Suprapubic skin (tissue), 4 donors: ENCODE measurements around the gene CFAP20DC.

Experiments used
- EP300 ChIP-seq: sonication (generic); formaldehyde crosslinking; IDR thresholded peaks from one replicate; pipeline ENCODE4 v1.6.1; 2017; ENCODE audit warnings: antibody characterized with exemption
- POLR2A ChIP-seq, 2 donors: fragments of 450-650 bp; IDR thresholded peaks; one replicate each; pipeline ENCODE4 v1.6.1; 2017; ENCODE audit warnings: antibody characterized with exemption in 2 of 2, mild to moderate bottlenecking in 2 of 2, moderate library complexity in 2 of 2
- POLR2AphosphoS5 ChIP-seq, 3 donors: sonication (generic); formaldehyde crosslinking; IDR thresholded peaks; one replicate each; pipeline ENCODE4 v1.6.1; 2017; ENCODE audit warnings: antibody characterized with exemption in 3 of 3
- TF ChIP-seq, protein P1 (sequence below), 2 donors: fragments of 200-600 bp in 1 of 2; fragments of 450-650 bp in 1 of 2; sonication (generic) in 1 of 2; IDR thresholded peaks; one replicate each; pipeline ENCODE4 v1.5.1; 2016 to 2019; ENCODE audit warnings: antibody characterized with exemption in 2 of 2, mild to moderate bottlenecking in 1 of 2, moderate library complexity in 1 of 2

DNA sequence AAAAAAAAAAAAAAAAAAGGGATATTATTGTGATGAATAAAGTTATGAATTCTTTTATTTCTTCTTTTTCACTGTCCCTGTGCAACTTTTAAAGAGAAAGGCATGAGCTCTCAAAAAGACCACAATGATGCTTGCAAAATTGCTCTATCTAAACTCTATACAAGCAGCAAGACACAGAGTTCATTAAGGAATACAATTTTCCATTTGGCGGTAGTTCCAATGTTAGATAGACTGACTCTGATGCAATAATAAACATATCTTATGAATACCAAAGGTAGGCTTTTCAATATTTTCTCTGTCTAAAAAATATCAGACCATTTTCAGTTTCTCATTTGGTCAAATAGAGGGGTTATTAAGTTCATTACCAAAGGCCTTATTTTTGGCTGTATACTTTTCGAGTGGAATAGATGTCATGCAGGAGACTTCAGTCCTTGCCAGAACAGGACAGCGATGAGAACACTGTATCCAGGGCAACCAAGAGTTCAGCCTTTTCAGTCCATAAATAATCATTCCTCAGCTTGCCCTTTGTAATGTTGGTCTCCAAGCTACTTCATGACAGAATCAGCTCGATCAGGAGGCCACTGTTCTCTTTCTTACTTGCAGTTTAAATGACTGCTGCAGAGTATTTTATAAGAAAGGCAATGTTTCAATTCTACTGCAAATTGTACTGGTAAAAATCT is 220.4 kb downstream of the CFAP20DC start:
- TF ChIP-seq, protein P1, sequence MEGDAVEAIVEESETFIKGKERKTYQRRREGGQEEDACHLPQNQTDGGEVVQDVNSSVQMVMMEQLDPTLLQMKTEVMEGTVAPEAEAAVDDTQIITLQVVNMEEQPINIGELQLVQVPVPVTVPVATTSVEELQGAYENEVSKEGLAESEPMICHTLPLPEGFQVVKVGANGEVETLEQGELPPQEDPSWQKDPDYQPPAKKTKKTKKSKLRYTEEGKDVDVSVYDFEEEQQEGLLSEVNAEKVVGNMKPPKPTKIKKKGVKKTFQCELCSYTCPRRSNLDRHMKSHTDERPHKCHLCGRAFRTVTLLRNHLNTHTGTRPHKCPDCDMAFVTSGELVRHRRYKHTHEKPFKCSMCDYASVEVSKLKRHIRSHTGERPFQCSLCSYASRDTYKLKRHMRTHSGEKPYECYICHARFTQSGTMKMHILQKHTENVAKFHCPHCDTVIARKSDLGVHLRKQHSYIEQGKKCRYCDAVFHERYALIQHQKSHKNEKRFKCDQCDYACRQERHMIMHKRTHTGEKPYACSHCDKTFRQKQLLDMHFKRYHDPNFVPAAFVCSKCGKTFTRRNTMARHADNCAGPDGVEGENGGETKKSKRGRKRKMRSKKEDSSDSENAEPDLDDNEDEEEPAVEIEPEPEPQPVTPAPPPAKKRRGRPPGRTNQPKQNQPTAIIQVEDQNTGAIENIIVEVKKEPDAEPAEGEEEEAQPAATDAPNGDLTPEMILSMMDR (IDR thresholded peaks at IDR 0.05), result no peak
- no peak for TF ChIP-seq POLR2A (IDR thresholded peaks at IDR 0.05)
- no peak for TF ChIP-seq POLR2AphosphoS5 (IDR thresholded peaks at IDR 0.05)
- no peak for TF ChIP-seq EP300
